NCI-H1048 (cell line): ENCODE data around the gene SPCS1.

Experiments used
- DNase-seq: peaks from one replicate; lab custom pipeline; 2025; lab: John Stamatoyannopoulos, UW

Gene SPCS1

DNA sequence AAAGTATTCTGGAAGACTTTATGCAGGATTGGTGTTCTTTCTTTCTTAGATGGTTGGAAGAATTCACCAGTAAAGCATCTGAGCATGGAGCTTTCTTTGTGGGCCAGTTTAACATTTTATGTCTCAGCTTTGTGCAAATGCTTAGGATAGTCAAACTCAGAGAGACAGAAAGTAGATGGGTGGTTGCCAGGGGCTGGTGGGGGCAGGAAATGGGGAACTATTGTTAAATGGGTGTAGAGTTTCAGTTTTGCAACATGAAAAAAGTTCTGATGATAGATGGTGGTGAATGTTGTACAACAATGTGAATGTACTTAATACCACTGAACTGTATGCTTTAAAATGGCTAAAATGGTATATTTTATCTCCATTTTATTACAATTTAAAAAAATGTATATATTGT is 24.8 kb downstream of the SPCS1 start:
- no peak for DNase-seq

DNA sequence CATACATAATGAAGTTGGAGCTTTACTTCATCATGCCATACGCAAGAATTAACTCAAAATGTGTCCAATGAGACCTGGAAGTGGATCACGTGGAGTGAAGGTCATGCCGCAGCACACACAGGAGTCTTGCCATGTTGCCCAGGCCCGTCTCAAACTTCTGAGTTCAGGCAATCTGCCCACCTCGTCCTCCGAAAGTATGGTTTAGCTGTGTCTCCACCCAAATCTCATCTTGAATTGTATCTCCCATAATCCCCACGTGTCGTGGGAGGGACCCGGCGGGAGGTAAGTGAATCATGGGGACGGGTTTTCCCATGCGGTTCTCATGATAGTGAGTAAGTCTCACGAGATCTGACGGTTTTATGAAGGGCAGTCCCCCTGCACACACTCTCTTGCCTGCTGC is 25.7 kb downstream of the SPCS1 start:
- no peak for DNase-seq

DNA sequence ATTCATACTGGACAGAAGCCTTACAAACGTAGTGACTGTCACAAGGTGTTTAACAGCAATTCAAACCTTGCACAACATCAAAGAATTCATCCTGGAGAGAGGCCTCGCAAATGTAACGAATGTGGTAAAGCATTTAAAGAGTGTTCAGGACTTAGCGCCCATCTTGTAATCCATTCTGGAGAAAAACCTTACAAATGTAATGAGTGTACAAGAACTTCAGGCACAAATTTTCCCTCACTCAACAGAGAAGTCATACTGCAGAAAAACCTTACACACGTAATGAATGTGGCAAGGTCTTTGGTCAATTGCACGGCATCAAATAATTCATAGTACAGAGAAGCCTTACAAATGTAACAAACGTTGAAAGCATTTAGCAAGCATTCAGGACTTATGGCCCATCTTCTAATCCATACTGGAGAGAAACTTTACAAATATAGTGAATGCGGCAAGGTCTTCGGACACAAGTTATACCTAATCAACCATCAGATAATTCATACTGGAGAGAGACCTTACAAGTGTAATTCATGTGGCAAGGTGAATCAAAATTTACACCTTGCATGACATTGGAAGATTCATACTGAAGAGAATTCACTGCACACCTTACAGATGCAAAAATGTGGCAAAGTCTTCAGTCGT is 27.5 kb downstream of the SPCS1 start:
- no peak for DNase-seq

DNA sequence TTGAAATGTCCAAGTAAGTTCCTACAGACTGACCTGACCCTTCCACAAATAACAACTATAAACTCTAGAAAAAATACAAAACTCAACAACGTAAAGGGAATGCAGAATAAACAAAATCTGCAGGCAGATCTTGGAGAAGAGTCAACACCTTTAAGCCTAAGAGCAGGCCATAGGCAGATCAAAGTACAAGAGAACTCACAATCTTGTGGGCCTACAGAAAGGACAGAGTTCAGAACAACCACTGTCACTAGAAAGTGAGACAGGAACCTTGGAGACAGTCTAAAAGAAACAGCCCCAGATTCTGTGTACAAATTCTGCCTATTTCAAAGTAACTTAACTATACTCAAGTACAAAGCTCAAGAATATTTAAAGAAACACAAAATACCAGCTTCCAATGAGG is 33.8 kb downstream of the SPCS1 start:
- DNase-seq = no peak

DNA sequence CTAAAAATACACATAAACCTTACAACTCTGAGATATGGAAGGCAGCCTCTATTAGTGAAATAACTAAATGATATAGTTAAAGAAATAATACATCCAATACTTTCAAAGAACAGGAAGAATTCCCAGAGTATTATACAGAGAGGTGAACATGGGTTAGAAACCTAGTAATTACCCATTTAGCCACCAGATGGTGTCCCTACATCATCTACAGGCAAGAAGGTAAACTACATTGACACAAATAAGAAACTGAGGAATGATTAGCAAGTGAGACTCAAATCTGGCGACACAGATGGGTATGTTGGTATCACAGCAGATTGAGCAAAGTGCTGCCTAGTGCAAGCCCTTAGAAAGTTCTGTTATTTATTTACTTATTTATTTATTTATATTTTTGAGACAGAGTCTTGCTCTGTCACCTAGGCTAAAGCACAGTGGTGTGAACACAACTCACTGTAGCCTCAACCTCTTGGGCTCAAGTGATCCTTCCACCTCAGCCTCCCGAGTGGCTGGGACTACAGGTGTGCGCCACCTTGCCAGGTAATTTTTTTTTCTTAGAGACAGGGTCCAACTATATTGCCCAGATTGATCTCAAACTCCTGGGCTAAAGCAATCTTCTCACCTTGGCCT is 36.6 kb downstream of the SPCS1 start:
- DNase-seq = no peak

DNA sequence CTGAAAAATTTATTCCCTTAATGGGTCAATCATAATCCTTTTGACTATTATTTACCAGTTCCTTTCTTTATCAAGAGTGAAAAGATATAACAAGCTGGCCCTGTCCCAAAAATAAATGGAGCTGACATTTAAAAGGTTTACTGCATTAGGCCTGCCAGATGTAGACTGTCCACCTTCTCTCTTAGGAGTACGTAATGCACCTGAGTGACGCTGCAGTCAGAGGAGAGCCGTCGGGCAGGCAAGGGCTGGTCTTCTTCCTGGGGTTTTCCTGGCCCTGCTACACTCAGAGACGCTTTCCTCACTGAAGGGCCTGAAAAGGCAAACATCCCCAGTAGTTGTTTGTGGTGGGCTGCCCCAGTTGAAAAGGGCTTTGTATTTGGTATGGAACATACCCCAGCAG is 37.2 kb downstream of the SPCS1 start:
- no peak for DNase-seq

DNA sequence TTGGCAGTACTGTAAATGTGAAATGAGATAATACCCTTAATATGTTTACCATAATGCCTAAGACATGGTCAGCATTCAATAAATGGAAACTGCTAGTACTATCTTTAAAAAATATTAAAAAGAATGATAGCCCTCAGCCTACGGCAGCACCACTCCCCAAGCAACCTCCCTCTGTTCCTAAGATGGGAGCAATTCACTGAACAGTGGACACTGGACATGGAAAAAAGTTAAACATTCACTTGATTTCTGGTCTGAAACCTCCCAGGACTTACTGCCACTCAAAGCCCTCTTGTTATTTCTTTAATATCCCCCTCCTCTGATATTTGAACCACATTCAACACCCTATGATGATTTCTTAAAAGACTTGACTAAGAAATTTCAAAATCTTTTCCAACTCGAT is 37.8 kb downstream of the SPCS1 start:
- no peak for DNase-seq

DNA sequence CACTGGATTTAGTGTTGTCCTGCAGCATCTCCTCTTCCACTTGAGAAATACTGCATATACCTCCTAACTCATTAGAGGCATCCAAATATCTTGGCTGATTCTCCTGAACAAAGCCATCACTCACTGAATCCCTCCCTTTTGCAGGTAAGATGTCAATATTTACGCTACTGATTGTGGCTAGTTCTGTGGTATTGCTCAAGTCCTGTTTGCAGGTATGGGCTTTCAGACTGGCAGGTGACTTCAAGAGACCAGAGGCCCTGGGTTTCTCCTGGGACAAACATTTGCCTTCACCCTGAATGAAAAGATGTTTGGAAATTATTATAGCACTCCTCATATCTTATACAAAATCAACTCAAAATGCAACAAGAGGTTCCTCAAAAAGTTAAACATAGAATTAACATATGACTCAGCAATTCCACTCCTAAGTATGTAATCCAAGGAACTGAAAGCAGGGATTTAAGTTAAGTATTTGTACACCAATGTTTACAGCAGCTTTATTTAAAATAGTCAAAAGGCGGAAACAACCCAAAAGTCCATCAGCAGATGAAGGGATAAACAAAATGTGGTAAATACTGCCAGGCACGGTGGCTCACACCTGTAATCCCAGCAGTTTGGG is 46.2 kb downstream of the SPCS1 start:
- no peak for DNase-seq

DNA sequence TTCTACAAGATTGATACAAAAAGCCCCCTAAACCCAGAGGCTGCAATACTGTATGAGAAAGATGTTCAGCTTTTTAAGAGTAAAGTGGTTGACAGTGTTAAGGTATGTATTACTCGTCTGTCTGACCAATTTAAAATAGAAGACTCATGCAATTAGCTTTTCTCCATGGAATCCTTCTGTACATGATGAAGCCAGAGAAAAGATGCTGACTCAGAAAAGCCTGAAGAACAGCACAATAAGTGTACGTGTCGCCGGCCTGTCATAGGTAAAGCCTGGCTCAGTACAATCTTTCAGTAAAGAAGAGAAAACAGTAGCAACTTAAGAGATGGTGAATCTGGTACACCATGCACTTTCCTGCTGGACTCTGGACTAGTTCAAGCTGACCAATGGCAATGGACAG is 48.5 kb downstream of the SPCS1 start:
- no peak for DNase-seq

DNA sequence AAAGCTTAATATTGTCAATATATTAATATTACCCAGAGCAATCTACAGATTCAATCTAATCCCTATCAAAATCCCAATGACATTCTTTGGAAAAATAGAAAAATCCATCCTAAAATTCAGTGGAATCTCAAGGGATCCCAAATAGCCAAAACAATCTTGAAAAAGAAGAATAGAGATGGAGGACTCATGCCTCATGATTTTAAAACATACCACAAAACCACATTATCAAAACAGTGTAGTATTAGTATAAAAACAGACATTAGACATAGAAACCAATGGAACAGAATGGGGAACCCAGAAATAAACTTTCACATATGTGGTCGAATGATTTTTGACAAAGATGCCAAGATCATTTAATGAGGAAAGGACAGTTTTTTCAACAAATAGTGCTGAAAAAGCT is 50.2 kb downstream of the SPCS1 start:
- no peak for DNase-seq
